VCaP (cell line): Measurements from ENCODE around the gene ADCY3.

Experiments used
- H3K27ac ChIP-seq: fragments of 450-650 bp; 2 replicates; pipeline ENCODE4 v1.5.1; 2017
- CTCF ChIP-seq: fragments of 450-650 bp; conservative IDR thresholded peaks from 2 replicates; pipeline ENCODE4 v1.5.1; 2017; ENCODE audit warnings: mild to moderate bottlenecking, moderate library complexity

Gene ADCY3

GRCh38 chr2:24853046-24853445 lies 67.0 kb downstream of the ADCY3 start:
- no peak for TF ChIP-seq CTCF
- H3K27ac ChIP-seq: no peak overlapping the region

- no peak overlapping the region for H3K27ac ChIP-seq
- TF ChIP-seq CTCF: no peak
Measured at GRCh38 chr2:24852431-24853020, 67.5 kb downstream of the ADCY3 start.

GRCh38 chr2:24852026-24852425 lies 68.0 kb downstream of the ADCY3 start:
- H3K27ac ChIP-seq: no peak overlapping the region
- TF ChIP-seq CTCF: no peak

GRCh38 chr2:24850944-24851343 lies 69.1 kb downstream of the ADCY3 start:
- no peak for TF ChIP-seq CTCF
- H3K27ac ChIP-seq: no peak overlapping the region

GRCh38 chr2:24845691-24846090 lies 74.3 kb downstream of the ADCY3 start:
- H3K27ac ChIP-seq: no peak overlapping the region
- no peak for TF ChIP-seq CTCF

GRCh38 chr2:24844023-24844685 lies 75.9 kb downstream of the ADCY3 start:
- TF ChIP-seq CTCF: no peak
- no peak overlapping the region for H3K27ac ChIP-seq

- no peak for TF ChIP-seq CTCF
- H3K27ac ChIP-seq: no peak overlapping the region
Measured at GRCh38 chr2:24843330-24843860, 76.6 kb downstream of the ADCY3 start.
